Measurements from ENCODE around the gene ANKRD17. TPM values are rescaled to one million over a fixed set of nuclear protein-coding genes. Genes with fewer than 3 reads are reported as not detected.

ANKRD17 gene
- total RNA-seq, 1 donor: 80.7 TPM

GRCh38 chr4:73103799-73104503 is 154.6 kb downstream of the ANKRD17 start:
- TF ChIP-seq CTCF (IDR thresholded peaks at IDR 0.05; ENCODE audit: insufficient read depth, low read depth, low read length): no peak
- H3K4me3 ChIP-seq (ENCODE audit: low read depth, low read length): no peak overlapping the region
- peak; percentile 11 for DNase-seq (ENCODE audit: low read depth)

GRCh38 chr4:73099143-73099542 is 159.5 kb downstream of the ANKRD17 start:
- H3K4me3 ChIP-seq (ENCODE audit: low read depth, low read length): no peak overlapping the region
- DNase-seq (ENCODE audit: low read depth): no peak
- TF ChIP-seq CTCF (IDR thresholded peaks at IDR 0.05; ENCODE audit: insufficient read depth, low read depth, low read length): no peak

- DNase-seq (ENCODE audit: low read depth): no peak
- H3K4me3 ChIP-seq (ENCODE audit: low read depth, low read length): no peak overlapping the region
- TF ChIP-seq CTCF (IDR thresholded peaks at IDR 0.05; ENCODE audit: insufficient read depth, low read depth, low read length): no peak
These were observed 159.9 kb downstream of the ANKRD17 start for GRCh38 chr4:73098713-73099112.

GRCh38 chr4:73098016-73098415 is 160.6 kb downstream of the ANKRD17 start:
- TF ChIP-seq CTCF (IDR thresholded peaks at IDR 0.05; ENCODE audit: insufficient read depth, low read depth, low read length): no peak
- no peak for DNase-seq (ENCODE audit: low read depth)
- no peak overlapping the region for H3K4me3 ChIP-seq (ENCODE audit: low read depth, low read length)

GRCh38 chr4:73092868-73093267 is 165.7 kb downstream of the ANKRD17 start:
- no peak for TF ChIP-seq CTCF (IDR thresholded peaks at IDR 0.05; ENCODE audit: insufficient read depth, low read depth, low read length)
- no peak for DNase-seq (ENCODE audit: low read depth)
- H3K4me3 ChIP-seq (ENCODE audit: low read depth, low read length): no peak overlapping the region

- H3K4me3 ChIP-seq (ENCODE audit: low read depth, low read length): no peak overlapping the region
- no peak for DNase-seq (ENCODE audit: low read depth)
- no peak for TF ChIP-seq CTCF (IDR thresholded peaks at IDR 0.05; ENCODE audit: insufficient read depth, low read depth, low read length)
These were observed 167.9 kb downstream of the ANKRD17 start for GRCh38 chr4:73090738-73091137.

GRCh38 chr4:73087871-73088270 is 170.7 kb downstream of the ANKRD17 start:
- no peak overlapping the region for H3K4me3 ChIP-seq (ENCODE audit: low read depth, low read length)
- TF ChIP-seq CTCF (IDR thresholded peaks at IDR 0.05; ENCODE audit: insufficient read depth, low read depth, low read length): no peak
- DNase-seq (ENCODE audit: low read depth): no peak
